Neural cell (in vitro differentiated cells): ENCODE results near the gene HMGCL. TPM values are rescaled to one million over a fixed set of nuclear protein-coding genes. Genes with fewer than 3 reads are reported as not detected.
"Not testable (repeated sequence)": the region's sequence is repeated elsewhere in the genome, so short reads cannot be mapped to it uniquely, and the experiment has no call there.

Experiments used
- H2AFZ ChIP-seq: fragments of 200-600, 300-800 bp; sonication (generic), shearing (Covaris generic); 2 replicates; pipeline ENCODE4 v1.6.0; 2014; ENCODE audit warnings: low read depth, mild to moderate bottlenecking, antibody characterized with exemption, low read length, moderate library complexity
- H3F3A ChIP-seq: fragments of 200-600 bp; shearing (Covaris generic); 2 replicates; pipeline ENCODE4 v1.6.1; 2016; ENCODE audit warnings: mild to moderate bottlenecking, moderate library complexity, mixed read lengths, antibody characterized with exemption, low read length; ENCODE audit not compliant: insufficient read depth, poor library complexity, severe bottlenecking
- H3K27ac ChIP-seq: fragments of 200-600, 300-800 bp; sonication (generic), shearing (Covaris generic); 2 replicates; pipeline ENCODE4 v1.5.1; 2014; ENCODE audit warnings: mild to moderate bottlenecking, low read length, moderate library complexity
- H3K27me3 ChIP-seq: fragments of 300-800, 200-600 bp; sonication (generic), shearing (Covaris generic); 2 replicates; pipeline ENCODE4 v1.6.0; 2014; ENCODE audit warnings: mild to moderate bottlenecking, low read depth, low read length, moderate library complexity; ENCODE audit not compliant: insufficient read depth
- H3K36me3 ChIP-seq: fragments of 300-800, 200-600 bp; sonication (generic), shearing (Covaris generic); 2 replicates; pipeline ENCODE4 v1.5.1; 2014; ENCODE audit warnings: mild to moderate bottlenecking, antibody characterized with exemption, low read length, moderate library complexity; ENCODE audit not compliant: insufficient read depth
- H3K4me2 ChIP-seq: fragments of 300-800, 200-600 bp; sonication (generic), shearing (Covaris generic); 2 replicates; pipeline ENCODE4 v1.6.0; 2014; ENCODE audit warnings: mild to moderate bottlenecking, low read length
- H3K4me3 ChIP-seq: fragments of 300-800, 200-600 bp; sonication (generic), shearing (Covaris generic); 2 replicates; pipeline ENCODE4 v1.5.1; 2014; ENCODE audit warnings: mild to moderate bottlenecking, low read length, moderate library complexity
- H3K79me2 ChIP-seq: fragments of 200-600 bp; shearing (Covaris generic); replicated peaks from 2 replicates; pipeline ENCODE4 v1.6.0; 2014; ENCODE audit warnings: mild to moderate bottlenecking, low read length, moderate library complexity; ENCODE audit not compliant: insufficient read depth
- H3K9ac ChIP-seq: fragments of 300-800, 200-600 bp; sonication (generic), shearing (Covaris generic); 2 replicates; pipeline ENCODE4 v1.6.1; 2016; ENCODE audit warnings: mild to moderate bottlenecking, low read length, mixed read lengths
- H3K9me2 ChIP-seq: fragments of 200-600 bp; shearing (Covaris generic); 2 replicates; pipeline ENCODE4 v1.6.1; 2016; ENCODE audit warnings: mild to moderate bottlenecking, low read length, mixed read lengths; ENCODE audit not compliant: insufficient read depth
- H3K9me3 ChIP-seq: fragments of 200-600, 300-800 bp; sonication (generic), shearing (Covaris generic); 2 replicates; pipeline ENCODE4 v1.6.1; 2016; ENCODE audit warnings: mild to moderate bottlenecking, mixed run types, low read length, moderate library complexity, mixed read lengths
- H4K20me1 ChIP-seq: fragments of 200-600 bp; shearing (Covaris generic); 2 replicates; pipeline ENCODE4 v1.6.1; 2016; ENCODE audit warnings: mild to moderate bottlenecking, mixed run types; ENCODE audit not compliant: insufficient read depth
- EP300 ChIP-seq: fragments of 450-650 bp; conservative IDR thresholded peaks from 2 replicates; pipeline ENCODE4 v1.6.1; 2014; ENCODE audit warnings: antibody characterized with exemption, mild to moderate bottlenecking, moderate library complexity; ENCODE audit not compliant: poor library complexity, severe bottlenecking
- EZH2 ChIP-seq: fragments of 200-600, 300-800 bp; shearing (Covaris generic), sonication (generic); IDR thresholded peaks from 2 replicates; pipeline ENCODE4 v1.6.1; 2014; ENCODE audit warnings: antibody characterized with exemption, low read length, borderline replicate concordance, mild to moderate bottlenecking; ENCODE audit not compliant: insufficient read depth, poor library complexity, severe bottlenecking
- MXI1 ChIP-seq: fragments of 450-650 bp; conservative IDR thresholded peaks from 2 replicates; pipeline ENCODE4 v1.6.1; 2014; ENCODE audit warnings: antibody characterized with exemption, mild to moderate bottlenecking; ENCODE audit not compliant: poor library complexity, severe bottlenecking
- POLR2AphosphoS5 ChIP-seq: IDR thresholded peaks from 2 replicates; pipeline ENCODE4 v1.6.1; 2012
- RAD21 ChIP-seq: fragments of 450-650 bp; conservative IDR thresholded peaks from 2 replicates; pipeline ENCODE4 v1.6.1; 2014; ENCODE audit warnings: antibody characterized with exemption, mild to moderate bottlenecking, moderate library complexity
- SMC3 ChIP-seq: fragments of 450-650 bp; conservative IDR thresholded peaks from 2 replicates; pipeline ENCODE4 v1.6.1; 2014; ENCODE audit warnings: antibody characterized with exemption, mild to moderate bottlenecking, moderate library complexity; ENCODE audit not compliant: poor library complexity
- TAF1 ChIP-seq: IDR thresholded peaks from 2 replicates; pipeline ENCODE4 v1.6.1; 2012; ENCODE audit warnings: low read depth
- polyA plus RNA-seq: library from polyadenylated mRNA; depleted of rRNA; stranded (reverse); fragments of >200 nt; gene quantifications from 2 replicates; pipeline ENCODE4 v1.2.3, GENCODE V29; 2014
- TF ChIP-seq, protein P1 (sequence below): IDR thresholded peaks from 2 replicates; pipeline ENCODE4 v1.6.1; 2012; ENCODE audit warnings: borderline replicate concordance
- TF ChIP-seq, protein P2 (sequence below): fragments of 450-650 bp; IDR thresholded peaks from 2 replicates; pipeline ENCODE4 v1.5.1; 2014; ENCODE audit warnings: antibody characterized with exemption, mild to moderate bottlenecking, moderate library complexity; ENCODE audit not compliant: poor library complexity, severe bottlenecking

The HMGCL gene
- polyA plus RNA-seq, 1 donor from 2014 or later, result 27.6 TPM

DNA sequence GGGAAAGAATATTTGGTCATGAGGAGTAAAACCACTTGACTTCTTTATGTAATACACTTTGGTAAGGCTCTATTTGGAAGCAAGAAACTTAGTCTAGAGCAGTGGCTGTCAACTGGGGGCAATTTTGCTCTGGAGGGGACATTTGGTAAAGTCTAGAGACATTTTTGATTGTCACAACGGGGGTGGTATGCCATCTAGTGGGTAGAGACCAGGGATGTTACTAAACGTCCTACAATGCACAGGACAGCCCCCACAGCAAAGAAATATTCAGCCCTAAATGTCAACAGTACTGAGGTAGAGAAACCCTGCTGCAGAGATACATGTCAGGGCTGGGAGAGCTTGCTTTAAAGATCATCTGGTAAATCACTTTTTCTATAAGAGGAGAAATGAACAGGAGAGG lies 29.3 kb upstream of the HMGCL start:
- no peak for TF ChIP-seq SMC3
- TF ChIP-seq TAF1, result no peak
- TF ChIP-seq, protein P1, sequence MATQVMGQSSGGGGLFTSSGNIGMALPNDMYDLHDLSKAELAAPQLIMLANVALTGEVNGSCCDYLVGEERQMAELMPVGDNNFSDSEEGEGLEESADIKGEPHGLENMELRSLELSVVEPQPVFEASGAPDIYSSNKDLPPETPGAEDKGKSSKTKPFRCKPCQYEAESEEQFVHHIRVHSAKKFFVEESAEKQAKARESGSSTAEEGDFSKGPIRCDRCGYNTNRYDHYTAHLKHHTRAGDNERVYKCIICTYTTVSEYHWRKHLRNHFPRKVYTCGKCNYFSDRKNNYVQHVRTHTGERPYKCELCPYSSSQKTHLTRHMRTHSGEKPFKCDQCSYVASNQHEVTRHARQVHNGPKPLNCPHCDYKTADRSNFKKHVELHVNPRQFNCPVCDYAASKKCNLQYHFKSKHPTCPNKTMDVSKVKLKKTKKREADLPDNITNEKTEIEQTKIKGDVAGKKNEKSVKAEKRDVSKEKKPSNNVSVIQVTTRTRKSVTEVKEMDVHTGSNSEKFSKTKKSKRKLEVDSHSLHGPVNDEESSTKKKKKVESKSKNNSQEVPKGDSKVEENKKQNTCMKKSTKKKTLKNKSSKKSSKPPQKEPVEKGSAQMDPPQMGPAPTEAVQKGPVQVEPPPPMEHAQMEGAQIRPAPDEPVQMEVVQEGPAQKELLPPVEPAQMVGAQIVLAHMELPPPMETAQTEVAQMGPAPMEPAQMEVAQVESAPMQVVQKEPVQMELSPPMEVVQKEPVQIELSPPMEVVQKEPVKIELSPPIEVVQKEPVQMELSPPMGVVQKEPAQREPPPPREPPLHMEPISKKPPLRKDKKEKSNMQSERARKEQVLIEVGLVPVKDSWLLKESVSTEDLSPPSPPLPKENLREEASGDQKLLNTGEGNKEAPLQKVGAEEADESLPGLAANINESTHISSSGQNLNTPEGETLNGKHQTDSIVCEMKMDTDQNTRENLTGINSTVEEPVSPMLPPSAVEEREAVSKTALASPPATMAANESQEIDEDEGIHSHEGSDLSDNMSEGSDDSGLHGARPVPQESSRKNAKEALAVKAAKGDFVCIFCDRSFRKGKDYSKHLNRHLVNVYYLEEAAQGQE, result no peak
- no peak for TF ChIP-seq POLR2AphosphoS5
- TF ChIP-seq EZH2, result no peak
- TF ChIP-seq MXI1, result no peak
- TF ChIP-seq EP300, result no peak
- TF ChIP-seq RAD21, result no peak
- TF ChIP-seq, protein P2, sequence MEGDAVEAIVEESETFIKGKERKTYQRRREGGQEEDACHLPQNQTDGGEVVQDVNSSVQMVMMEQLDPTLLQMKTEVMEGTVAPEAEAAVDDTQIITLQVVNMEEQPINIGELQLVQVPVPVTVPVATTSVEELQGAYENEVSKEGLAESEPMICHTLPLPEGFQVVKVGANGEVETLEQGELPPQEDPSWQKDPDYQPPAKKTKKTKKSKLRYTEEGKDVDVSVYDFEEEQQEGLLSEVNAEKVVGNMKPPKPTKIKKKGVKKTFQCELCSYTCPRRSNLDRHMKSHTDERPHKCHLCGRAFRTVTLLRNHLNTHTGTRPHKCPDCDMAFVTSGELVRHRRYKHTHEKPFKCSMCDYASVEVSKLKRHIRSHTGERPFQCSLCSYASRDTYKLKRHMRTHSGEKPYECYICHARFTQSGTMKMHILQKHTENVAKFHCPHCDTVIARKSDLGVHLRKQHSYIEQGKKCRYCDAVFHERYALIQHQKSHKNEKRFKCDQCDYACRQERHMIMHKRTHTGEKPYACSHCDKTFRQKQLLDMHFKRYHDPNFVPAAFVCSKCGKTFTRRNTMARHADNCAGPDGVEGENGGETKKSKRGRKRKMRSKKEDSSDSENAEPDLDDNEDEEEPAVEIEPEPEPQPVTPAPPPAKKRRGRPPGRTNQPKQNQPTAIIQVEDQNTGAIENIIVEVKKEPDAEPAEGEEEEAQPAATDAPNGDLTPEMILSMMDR, result no peak
- H3K36me3 ChIP-seq, result no peaks in the 10 kb centered on the region
- no peak overlapping the region for H3K9ac ChIP-seq
- H3K27me3 ChIP-seq, result no peaks in the 10 kb centered on the region
- no peaks in the 10 kb centered on the region for H3F3A ChIP-seq
- no peaks in the 10 kb centered on the region for H3K79me2 ChIP-seq
- no peak overlapping the region for H2AFZ ChIP-seq
- no peak overlapping the region for H3K4me2 ChIP-seq
- no peaks in the 10 kb centered on the region for H3K9me3 ChIP-seq
- H4K20me1 ChIP-seq, result no peaks in the 10 kb centered on the region
- no peak overlapping the region for H3K4me3 ChIP-seq
- no peak overlapping the region for H3K27ac ChIP-seq
- H3K9me2 ChIP-seq, result no peaks in the 10 kb centered on the region

DNA sequence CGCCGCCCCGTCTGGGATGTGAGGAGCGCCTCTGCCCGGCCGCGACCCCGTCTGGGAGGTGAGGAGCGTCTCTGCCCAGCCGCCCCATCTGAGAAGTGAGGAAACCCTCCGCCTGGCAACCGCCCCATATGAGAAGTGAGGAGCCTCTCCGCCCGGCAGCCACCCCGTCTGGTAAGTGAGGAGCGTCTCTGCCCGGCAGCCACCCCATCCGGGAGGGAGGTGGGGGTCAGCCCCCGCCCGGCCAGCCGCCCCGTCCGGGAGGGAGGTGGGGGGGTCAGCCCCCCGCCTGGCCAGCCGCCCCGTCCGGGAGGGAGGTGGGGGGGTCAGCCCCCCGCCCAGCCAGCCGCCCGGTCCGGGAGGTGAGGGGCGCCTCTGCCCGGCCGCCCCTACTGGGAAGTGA lies 27.9 kb upstream of the HMGCL start:
- not testable (repeated sequence) for H3K27ac ChIP-seq, H3K4me2 ChIP-seq, H3K27me3 ChIP-seq, H3K9me2 ChIP-seq, H4K20me1 ChIP-seq, H3K9ac ChIP-seq, H3K36me3 ChIP-seq, H2AFZ ChIP-seq, H3F3A ChIP-seq, H3K79me2 ChIP-seq, H3K4me3 ChIP-seq, H3K9me3 ChIP-seq

DNA sequence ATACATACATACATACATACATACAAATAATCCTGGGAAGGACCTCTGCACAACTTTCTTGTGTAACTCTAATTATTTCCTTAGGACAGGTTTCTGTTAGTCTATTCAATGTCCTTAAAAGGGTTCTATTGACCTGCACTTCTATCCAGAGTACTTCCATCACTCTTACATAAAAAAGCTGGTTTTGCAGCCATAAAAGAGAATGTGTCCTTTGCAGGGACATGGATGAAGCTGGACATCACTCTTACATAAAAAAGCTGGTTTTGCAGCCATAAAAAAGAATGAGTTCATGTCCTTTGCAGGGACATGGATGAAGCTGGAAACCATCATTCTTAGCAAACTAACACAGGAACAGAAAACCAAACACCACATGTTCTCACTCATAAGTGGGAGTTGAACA lies 26.2 kb upstream of the HMGCL start:
- not testable (repeated sequence) for H3K36me3 ChIP-seq, H3K27ac ChIP-seq, H3K4me3 ChIP-seq, H4K20me1 ChIP-seq, H3K9me2 ChIP-seq, H3K4me2 ChIP-seq, H3K79me2 ChIP-seq, H3K9ac ChIP-seq, H3F3A ChIP-seq, H2AFZ ChIP-seq, H3K27me3 ChIP-seq, H3K9me3 ChIP-seq
